HG03196 (cell line): ENCODE data around the gene EFHB.
"Not testable (repeated sequence)": the region's sequence is repeated elsewhere in the genome, so short reads cannot be mapped to it uniquely, and the experiment has no call there.

Experiments used
- ATAC-seq: cut with Tn5 transposase; IDR thresholded peaks from one replicate; pipeline ENCODE4 v1.9.1; 2021; ENCODE audit not compliant: unreplicated experiment

The EFHB gene

GRCh38 chr3:19855318-19855717, 78.7 kb downstream of the EFHB start:
- ATAC-seq: not testable (repeated sequence)

DNA sequence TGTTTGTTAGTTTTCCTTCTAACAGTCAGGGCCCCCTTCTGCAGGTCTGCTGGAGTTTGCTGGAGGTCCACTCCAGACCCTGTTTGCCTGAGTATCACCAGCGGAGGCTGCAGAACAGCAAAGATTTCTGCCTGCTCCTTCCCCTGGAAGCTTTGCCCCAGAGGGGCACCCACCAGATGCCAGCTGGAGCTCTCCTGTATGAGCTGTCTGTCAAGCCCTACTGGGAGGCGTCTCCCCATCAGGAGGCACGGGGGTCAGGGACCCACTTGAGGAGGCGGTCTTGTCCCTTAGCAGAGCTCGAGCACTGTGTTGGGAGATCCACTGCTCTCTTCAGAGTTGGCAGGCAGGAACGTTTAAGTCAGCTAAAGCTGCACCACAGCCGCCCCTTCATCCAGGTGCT, 87.4 kb downstream of the EFHB start:
- not testable (repeated sequence) for ATAC-seq
